Spleen (tissue), 7 donors: ENCODE measurements around the gene PDC.

Experiments used
- CTCF ChIP-seq, 11 experiments: fragments of 200-600 bp in 7 of 11; fragments of 450-650 bp in 4 of 11; sonication (generic) in 4 of 11; IDR thresholded peaks in 8 of 11; conservative IDR thresholded peaks in 3 of 11; 1 replicate in 7 of 11; 2 replicates in 4 of 11; pipeline versions ENCODE4 v1.4.0 to v1.8.0; 2016 to 2021; ENCODE audit warnings: antibody characterized with exemption in 11 of 11, inconsistent platforms in 4 of 11, mild to moderate bottlenecking in 1 of 11
- POLR2A ChIP-seq, 3 donors: fragments of 450-650 bp; IDR thresholded peaks; one replicate each; pipeline ENCODE4 v1.5.1; 2017; ENCODE audit warnings: antibody characterized with exemption in 3 of 3, mild to moderate bottlenecking in 1 of 3
- donor health status: DM: no; HTN: no; CAD: no; lungs with moderate emphysema.
- donor health status: DM: no; HTN: no; CAD: no.
- donor health status: DM: no; HTN: no; CAD: no.

- TF ChIP-seq CTCF (IDR thresholded peaks at IDR 0.05 in 8 of 11, conservative IDR thresholded peaks at IDR 0.05 in 3 of 11) (no peak), POLR2A (IDR thresholded peaks at IDR 0.05) (no peak)
Measured at GRCh38 chr1:186440584-186440983, 20.3 kb downstream of the PDC start.
